ENCODE measurements around the gene DMRTB1. TPM values are rescaled to one million over a fixed set of nuclear protein-coding genes. Genes with fewer than 3 reads are reported as not detected.

DMRTB1 gene
- polyA plus RNA-seq, 1 donor = not detected

DNA sequence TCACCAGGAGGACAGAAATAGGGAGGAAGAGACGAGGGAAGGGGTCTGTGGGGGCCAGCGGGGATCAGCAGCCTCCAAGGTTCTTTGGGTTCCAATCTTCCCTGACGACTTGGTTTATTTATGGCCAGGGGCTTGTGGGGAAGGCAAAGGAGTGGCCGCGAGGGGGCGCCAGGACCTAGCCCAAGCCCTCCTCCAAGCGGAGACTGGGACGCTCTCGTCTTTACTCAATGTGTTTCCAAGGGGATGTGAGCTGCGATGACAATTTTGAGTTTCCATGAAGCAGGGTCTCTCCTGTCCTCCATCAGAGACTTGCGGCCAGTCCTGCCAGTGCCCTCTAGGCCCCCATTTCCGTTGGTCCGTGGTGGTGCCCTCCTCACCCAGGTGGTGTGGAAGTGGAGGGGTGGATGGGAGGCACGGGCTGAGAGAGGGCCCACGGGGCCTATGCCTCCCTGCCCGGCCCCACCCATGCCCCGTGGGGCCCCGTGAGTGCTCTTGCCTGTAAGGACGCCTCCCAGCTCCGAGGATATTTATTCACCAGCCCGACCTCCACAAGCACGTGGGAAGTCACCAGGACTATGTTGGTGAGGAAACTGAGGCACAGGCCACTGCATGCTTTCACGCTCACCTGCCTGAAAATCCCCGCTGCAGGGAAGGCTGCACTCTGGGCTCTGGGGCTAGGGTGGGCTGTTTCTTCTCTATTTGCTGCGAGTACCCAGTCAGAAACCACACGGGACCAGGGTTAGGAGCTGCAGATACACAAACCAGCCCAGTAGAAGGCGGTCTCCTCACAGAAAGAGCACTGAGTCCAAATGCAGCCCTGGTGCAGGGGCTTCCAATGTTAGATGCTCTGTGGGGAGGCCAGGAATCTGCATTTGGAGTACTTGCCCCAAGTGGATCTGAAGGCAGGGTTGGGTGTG is 26.5 kb downstream of the DMRTB1 start:
- 14% methylated on average over 1 of the region's 27 CpGs for WGBS (ENCODE audit: insufficient coverage, low lambda C conversion rate)
- Histone ChIP-seq H3K27me3 (ENCODE audit: control insufficient read depth, insufficient read depth, low read length) (peaks cover 10% of the 10 kb centered on the region), H3K9me3 (ENCODE audit: control insufficient read depth, low read depth, low read length) (no peaks in the 10 kb centered on the region), H3K4me3 (ENCODE audit: low read length) (no peak overlapping the region), H3K4me1 (ENCODE audit: control insufficient read depth, insufficient read depth, low read length) (peaks cover 3% of the 10 kb centered on the region), H3K27ac (ENCODE audit: low read length) (no peak overlapping the region), H3K36me3 (ENCODE audit: control insufficient read depth, insufficient read depth, low read length) (no peaks in the 10 kb centered on the region)
- peak; percentile 67 to 72 for DNase-seq

- H3K27ac ChIP-seq (ENCODE audit: low read length) = no peak overlapping the region
- H3K9me3 ChIP-seq (ENCODE audit: control insufficient read depth, low read depth, low read length) = no peaks in the 10 kb centered on the region
- 70% methylated on average over 2 of the region's 9 CpGs for WGBS (ENCODE audit: insufficient coverage, low lambda C conversion rate)
- peak in 1 of 2 donors; percentile 16 for DNase-seq
- H3K27me3 ChIP-seq (ENCODE audit: control insufficient read depth, insufficient read depth, low read length) = peaks cover 10% of the 10 kb centered on the region
- no peak overlapping the region for H3K4me3 ChIP-seq (ENCODE audit: low read length)
- H3K4me1 ChIP-seq (ENCODE audit: control insufficient read depth, insufficient read depth, low read length) = peaks cover 3% of the 10 kb centered on the region
- no peaks in the 10 kb centered on the region for H3K36me3 ChIP-seq (ENCODE audit: control insufficient read depth, insufficient read depth, low read length)
These were observed 27.3 kb downstream of the DMRTB1 start for GRCh38 chr1:53486395-53487026.

DNA sequence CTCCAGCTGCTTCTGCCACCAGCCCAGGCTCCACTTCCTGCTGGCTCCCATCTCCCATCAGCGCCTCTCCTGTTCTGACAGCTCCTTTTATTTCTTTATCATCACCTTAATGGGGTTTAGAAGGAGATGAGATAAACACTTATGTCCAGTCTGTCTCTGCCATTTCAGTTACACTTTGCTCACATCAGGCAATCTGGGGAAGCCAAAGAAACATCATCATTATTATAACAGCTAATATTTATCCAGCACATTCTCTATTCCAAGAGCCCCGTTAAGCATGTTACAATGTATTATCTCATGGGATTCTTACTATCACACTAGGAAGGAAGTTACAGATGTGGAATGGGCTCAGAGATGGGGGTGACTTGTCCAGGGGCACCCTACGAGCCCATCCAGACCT is 31.2 kb downstream of the DMRTB1 start:
- H3K4me1 ChIP-seq (ENCODE audit: control insufficient read depth, insufficient read depth, low read length) = peaks cover 3% of the 10 kb centered on the region
- no peak overlapping the region for H3K27ac ChIP-seq (ENCODE audit: low read length)
- no peak for DNase-seq
- H3K36me3 ChIP-seq (ENCODE audit: control insufficient read depth, insufficient read depth, low read length) = no peaks in the 10 kb centered on the region
- peaks cover 10% of the 10 kb centered on the region for H3K27me3 ChIP-seq (ENCODE audit: control insufficient read depth, insufficient read depth, low read length)
- WGBS (ENCODE audit: insufficient coverage, low lambda C conversion rate) = no CpG with 5 or more reads among the region's 3 CpGs
- H3K4me3 ChIP-seq (ENCODE audit: low read length) = no peak overlapping the region
- no peaks in the 10 kb centered on the region for H3K9me3 ChIP-seq (ENCODE audit: control insufficient read depth, low read depth, low read length)

DNA sequence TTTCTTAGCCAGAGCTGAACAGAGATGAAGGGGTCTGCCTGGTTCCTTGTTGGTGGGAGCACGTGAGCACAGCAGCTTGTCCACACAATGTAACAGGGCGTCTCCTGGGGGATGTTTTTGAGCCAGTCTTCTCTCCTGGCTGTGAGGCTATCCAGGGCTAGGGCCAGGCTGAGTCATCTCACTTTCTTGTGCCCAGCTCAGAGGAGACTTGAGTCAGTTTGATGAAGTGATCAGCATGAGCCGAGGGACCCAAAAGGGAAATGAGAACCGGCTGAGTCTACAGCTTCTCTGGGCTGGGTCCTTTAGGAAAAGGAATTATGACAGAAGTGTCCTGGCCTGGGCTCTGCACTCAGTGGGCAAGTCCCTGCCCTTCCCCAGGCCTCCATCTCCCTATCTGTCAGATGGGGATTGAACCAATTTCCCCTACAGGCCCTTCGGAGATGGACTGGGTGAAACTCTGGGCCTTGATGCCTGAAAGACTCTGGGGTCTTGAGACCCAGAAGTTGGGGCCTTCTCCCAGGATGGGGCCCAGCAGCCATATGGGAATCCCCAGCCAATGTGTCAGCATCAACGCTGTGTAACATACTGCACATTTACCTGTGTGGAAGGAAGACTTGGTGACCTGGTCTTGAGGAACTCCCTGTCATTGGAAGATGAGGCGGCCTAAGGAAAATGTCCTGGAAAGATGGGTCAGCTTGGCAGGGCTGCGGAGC is 36.6 kb downstream of the DMRTB1 start:
- Histone ChIP-seq H3K36me3 (ENCODE audit: control insufficient read depth, insufficient read depth, low read length) (no peaks in the 10 kb centered on the region), H3K27me3 (ENCODE audit: control insufficient read depth, insufficient read depth, low read length) (no peaks in the 10 kb centered on the region), H3K27ac (ENCODE audit: low read length) (no peak overlapping the region), H3K9me3 (ENCODE audit: control insufficient read depth, low read depth, low read length) (no peaks in the 10 kb centered on the region), H3K4me1 (ENCODE audit: control insufficient read depth, insufficient read depth, low read length) (no peaks in the 10 kb centered on the region), H3K4me3 (ENCODE audit: low read length) (no peak overlapping the region)
- no CpG with 5 or more reads among the region's 8 CpGs for WGBS (ENCODE audit: insufficient coverage, low lambda C conversion rate)
- DNase-seq = no peak

DNA sequence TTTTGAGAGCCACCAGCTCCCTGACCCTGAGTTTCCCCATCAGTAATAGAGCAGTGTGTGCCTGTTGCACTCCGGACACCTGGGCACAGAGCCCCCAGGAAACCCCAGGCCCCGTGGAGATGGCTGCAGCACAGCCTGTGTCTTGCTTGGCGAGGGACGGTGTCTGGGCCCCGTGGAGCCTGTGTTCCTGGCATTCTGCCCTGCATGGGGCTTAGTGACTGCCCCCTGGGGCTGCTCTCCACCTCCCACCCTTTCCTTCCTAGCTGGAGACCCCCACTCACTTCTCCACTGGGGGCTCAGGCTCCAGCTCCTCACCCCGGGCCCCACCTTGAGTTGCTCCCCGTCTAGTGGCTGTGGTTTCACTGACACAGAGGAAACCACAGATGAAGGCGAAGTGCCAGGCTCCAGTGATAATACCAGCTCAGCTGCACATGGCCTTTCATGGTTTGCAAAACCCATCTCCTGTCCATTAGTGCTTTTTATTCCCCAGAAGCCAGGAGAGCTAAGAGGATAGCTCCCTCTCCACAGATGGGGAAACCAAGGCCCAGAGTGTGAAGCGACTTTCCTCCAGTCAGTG is 39.4 kb downstream of the DMRTB1 start:
- no peaks in the 10 kb centered on the region for H3K27me3 ChIP-seq (ENCODE audit: control insufficient read depth, insufficient read depth, low read length)
- no peaks in the 10 kb centered on the region for H3K36me3 ChIP-seq (ENCODE audit: control insufficient read depth, insufficient read depth, low read length)
- no peak overlapping the region for H3K27ac ChIP-seq (ENCODE audit: low read length)
- no CpG with 5 or more reads among the region's 9 CpGs for WGBS (ENCODE audit: insufficient coverage, low lambda C conversion rate)
- no peaks in the 10 kb centered on the region for H3K4me1 ChIP-seq (ENCODE audit: control insufficient read depth, insufficient read depth, low read length)
- H3K9me3 ChIP-seq (ENCODE audit: control insufficient read depth, low read depth, low read length) = no peaks in the 10 kb centered on the region
- H3K4me3 ChIP-seq (ENCODE audit: low read length) = no peak overlapping the region
- DNase-seq = no peak

DNA sequence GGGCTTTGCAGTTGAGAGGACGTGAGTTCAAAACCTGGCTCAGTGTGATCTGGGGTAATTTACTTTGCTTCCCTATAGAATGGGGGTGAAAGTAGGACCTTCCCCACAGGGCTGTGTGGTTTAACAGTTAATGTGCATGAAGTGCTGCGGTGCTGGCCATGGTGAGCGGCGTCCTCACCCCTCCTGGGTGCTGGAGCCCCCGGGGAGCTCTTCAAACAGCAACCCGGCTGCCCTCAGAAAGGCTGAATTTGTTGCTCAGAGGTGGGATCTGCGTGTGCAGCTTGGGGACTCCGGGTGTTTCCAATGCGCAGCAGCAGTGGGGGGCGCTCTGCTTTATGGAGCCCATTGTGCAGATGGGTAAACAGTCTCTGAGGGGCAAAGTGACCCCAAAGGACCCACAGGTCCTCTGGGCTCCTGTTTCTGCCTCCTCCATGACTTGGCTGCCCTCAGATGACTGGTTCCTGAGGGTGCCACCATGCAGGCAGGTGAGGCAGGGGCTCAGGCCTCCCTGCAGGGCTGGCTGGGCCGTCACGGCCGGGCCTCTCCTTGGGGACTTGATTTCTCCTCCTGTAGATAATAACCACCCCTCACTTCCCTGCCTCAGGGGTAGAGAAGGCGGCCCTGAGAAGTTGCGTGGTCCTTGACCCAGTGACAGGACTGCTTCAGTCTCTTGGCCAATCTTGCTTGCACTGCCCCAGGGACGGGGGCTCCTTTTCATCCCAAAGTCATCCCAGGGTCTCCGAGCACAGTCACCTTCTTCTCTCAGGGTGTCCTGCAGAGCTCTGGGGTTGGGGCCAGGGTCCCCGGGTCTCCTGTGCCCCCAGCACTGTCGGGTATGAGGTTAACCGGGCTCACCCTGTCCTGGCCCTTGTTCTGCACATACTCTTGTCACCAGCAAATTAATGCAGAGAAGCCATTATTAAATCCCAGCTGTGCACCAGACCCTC is 40.3 kb downstream of the DMRTB1 start:
- Histone ChIP-seq H3K4me1 (ENCODE audit: control insufficient read depth, insufficient read depth, low read length) (no peaks in the 10 kb centered on the region), H3K27me3 (ENCODE audit: control insufficient read depth, insufficient read depth, low read length) (no peaks in the 10 kb centered on the region), H3K36me3 (ENCODE audit: control insufficient read depth, insufficient read depth, low read length) (no peaks in the 10 kb centered on the region), H3K27ac (ENCODE audit: low read length) (no peak overlapping the region), H3K9me3 (ENCODE audit: control insufficient read depth, low read depth, low read length) (no peaks in the 10 kb centered on the region), H3K4me3 (ENCODE audit: low read length) (no peak overlapping the region)
- no peak for DNase-seq
- WGBS (ENCODE audit: insufficient coverage, low lambda C conversion rate) = no CpG with 5 or more reads among the region's 20 CpGs

GRCh38 chr1:53500204-53501064 is 41.2 kb downstream of the DMRTB1 start:
- Histone ChIP-seq H3K27me3 (ENCODE audit: control insufficient read depth, insufficient read depth, low read length) (no peaks in the 10 kb centered on the region), H3K9me3 (ENCODE audit: control insufficient read depth, low read depth, low read length) (no peaks in the 10 kb centered on the region), H3K4me3 (ENCODE audit: low read length) (no peak overlapping the region), H3K36me3 (ENCODE audit: control insufficient read depth, insufficient read depth, low read length) (no peaks in the 10 kb centered on the region), H3K4me1 (ENCODE audit: control insufficient read depth, insufficient read depth, low read length) (no peaks in the 10 kb centered on the region), H3K27ac (ENCODE audit: low read length) (no peak overlapping the region)
- DNase-seq = no peak
- no CpG with 5 or more reads among the region's 34 CpGs for WGBS (ENCODE audit: insufficient coverage, low lambda C conversion rate)

DNA sequence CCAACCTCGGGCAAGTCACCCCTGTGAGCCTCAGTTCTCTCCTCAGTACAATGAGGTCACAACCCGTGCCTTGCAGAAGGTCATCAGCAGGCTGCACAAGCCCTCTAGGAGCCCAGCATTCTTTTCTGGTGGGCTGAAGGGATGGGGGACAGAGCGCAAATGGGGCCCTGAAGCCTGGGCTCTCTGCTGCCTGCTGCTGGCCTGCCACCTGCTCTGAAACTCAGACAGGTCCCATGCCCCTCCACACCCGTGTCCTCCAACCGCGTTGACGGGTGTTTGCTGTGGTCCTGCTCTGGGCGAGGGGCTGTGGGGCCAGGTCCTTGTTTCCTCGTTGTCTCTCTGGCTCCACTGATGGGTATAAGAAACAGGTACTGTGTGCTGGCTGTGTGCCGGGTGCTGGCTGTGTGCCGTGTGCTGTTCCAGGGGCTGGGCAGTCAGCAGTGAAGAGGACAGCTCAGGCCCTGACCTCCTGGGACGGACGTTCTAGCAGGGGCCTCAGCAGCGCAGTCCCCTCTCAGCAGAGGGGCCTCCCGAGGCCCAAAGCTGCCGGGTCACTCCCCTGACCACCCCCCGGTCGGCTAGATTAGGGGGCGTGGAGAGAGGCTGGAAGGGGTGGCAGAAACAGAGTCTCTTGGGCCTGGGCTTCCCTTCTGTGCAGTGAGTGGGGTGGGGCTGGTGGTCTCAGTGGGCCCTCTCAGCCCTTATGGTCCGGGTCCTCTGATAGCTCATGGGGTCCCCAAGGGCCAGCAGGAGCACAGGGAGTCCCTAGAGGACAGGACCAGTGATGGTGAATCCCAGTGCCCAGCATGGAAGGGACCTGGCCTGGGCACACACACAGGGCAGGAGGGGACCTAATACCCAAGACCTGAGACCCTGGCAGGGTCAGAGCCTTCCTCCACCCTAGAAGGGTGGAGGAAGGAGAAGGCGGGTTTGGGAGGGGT is 42.1 kb downstream of the DMRTB1 start:
- Histone ChIP-seq H3K36me3 (ENCODE audit: control insufficient read depth, insufficient read depth, low read length) (no peaks in the 10 kb centered on the region), H3K4me1 (ENCODE audit: control insufficient read depth, insufficient read depth, low read length) (no peaks in the 10 kb centered on the region), H3K27ac (ENCODE audit: low read length) (no peak overlapping the region), H3K9me3 (ENCODE audit: control insufficient read depth, low read depth, low read length) (no peaks in the 10 kb centered on the region), H3K27me3 (ENCODE audit: control insufficient read depth, insufficient read depth, low read length) (no peaks in the 10 kb centered on the region), H3K4me3 (ENCODE audit: low read length) (no peak overlapping the region)
- 80% methylated on average over 1 of the region's 21 CpGs for WGBS (ENCODE audit: insufficient coverage, low lambda C conversion rate)
- DNase-seq = no peak

All from large intestine (tissue), 3 donors.